A673 (cell line): ENCODE results near the gene GNAI2. TPM values are rescaled to one million over a fixed set of nuclear protein-coding genes. Genes with fewer than 3 reads are reported as not detected.

ENCODE experiments used
- BruUV-seq: library from RNA; stranded (reverse); fragments of 400-500 nt; replicated peaks from 2 replicates; lab custom pipeline; 2021; lab: Mats Ljungman, UMichigan
- CTCF ChIA-PET: fragments of 300-600 bp; sonication (Branson Sonifier 250); formaldehyde crosslinking; loops from one replicate; lab custom pipeline; 2022; ENCODE audit warnings: antibody characterized with exemption; lab: Charles Lee
- POLR2A ChIA-PET: fragments of 300-600 bp; sonication (Branson Sonifier 250); formaldehyde crosslinking; loops from one replicate; lab custom pipeline; 2022; ENCODE audit warnings: antibody characterized with exemption; ENCODE audit not compliant: low non-redundant PET; lab: Charles Lee
- DNase-seq: peaks from one replicate; pipeline ENCODE4 v3.0.0-alpha.2; 2015; ENCODE audit warnings: low spot score
- H3K27ac ChIP-seq: fragments of 200-600 bp; sonication (generic); 2 replicates; pipeline ENCODE4 v1.5.1; 2016; ENCODE audit warnings: mixed run types, low read depth, mild to moderate bottlenecking, mixed read lengths, antibody characterized with exemption, low read length; ENCODE audit not compliant: poor library complexity, severe bottlenecking
- H3K27me3 ChIP-seq: fragments of 200-600 bp; sonication (generic); replicated peaks from 2 replicates; pipeline ENCODE4 v1.6.1; 2017; ENCODE audit warnings: mixed run types, low read depth, mild to moderate bottlenecking, mixed read lengths, antibody characterized with exemption, low read length; ENCODE audit not compliant: insufficient read depth, poor library complexity
- H3K36me3 ChIP-seq: fragments of 200-600 bp; sonication (generic); 2 replicates; pipeline ENCODE4 v1.6.1; 2016; ENCODE audit warnings: mixed run types, mild to moderate bottlenecking, mixed read lengths, antibody characterized with exemption, low read length; ENCODE audit not compliant: insufficient read depth, poor library complexity, severe bottlenecking
- H3K4me1 ChIP-seq: fragments of 200-600 bp; sonication (generic); 2 replicates; pipeline ENCODE4 v1.6.1; 2017; ENCODE audit warnings: mixed run types, mild to moderate bottlenecking, mixed read lengths, antibody characterized with exemption, low read length; ENCODE audit not compliant: insufficient read depth, poor library complexity, severe bottlenecking
- H3K4me3 ChIP-seq: fragments of 200-600 bp; sonication (generic); 2 replicates; pipeline ENCODE4 v1.5.1; 2016; ENCODE audit warnings: low read depth, mixed run types, mild to moderate bottlenecking, mixed read lengths, low read length; ENCODE audit not compliant: poor library complexity, severe bottlenecking
- H3K9me3 ChIP-seq: fragments of 200-600 bp; sonication (generic); 2 replicates; pipeline ENCODE4 v1.6.1; 2016; ENCODE audit warnings: mixed run types, low read depth, mild to moderate bottlenecking, mixed read lengths, antibody characterized with exemption, low read length; ENCODE audit not compliant: poor library complexity, severe bottlenecking
- EZH2 ChIP-seq: fragments of 200-600 bp; sonication (generic); IDR thresholded peaks from 2 replicates; pipeline ENCODE4 v1.6.1; 2017; ENCODE audit warnings: borderline replicate concordance, low read depth, mild to moderate bottlenecking, mixed read lengths, antibody characterized with exemption, low read length; ENCODE audit not compliant: poor library complexity, severe bottlenecking
- intact Hi-C: fragments of 100-400 bp; cut with micrococcal nuclease; formaldehyde crosslinking; loops from one replicate; pipeline ENCODE4 v1.10.0; 2022; ENCODE audit not compliant: unreplicated experiment
- total RNA-seq: library from RNA; stranded (reverse); gene quantifications from 2 replicates; pipeline ENCODE4 v1.2.3, GENCODE V29; 2021
- TF ChIP-seq, protein P1 (sequence below): fragments of 300-800, 200-600 bp; sonication (generic); conservative IDR thresholded peaks from 2 replicates; pipeline ENCODE4 v1.5.1; 2017; ENCODE audit warnings: low read depth, mild to moderate bottlenecking, antibody characterized with exemption, low read length, moderate library complexity, mixed read lengths

Gene GNAI2
- total RNA-seq, 1 experiment from 2014 or later = 115 TPM

DNA sequence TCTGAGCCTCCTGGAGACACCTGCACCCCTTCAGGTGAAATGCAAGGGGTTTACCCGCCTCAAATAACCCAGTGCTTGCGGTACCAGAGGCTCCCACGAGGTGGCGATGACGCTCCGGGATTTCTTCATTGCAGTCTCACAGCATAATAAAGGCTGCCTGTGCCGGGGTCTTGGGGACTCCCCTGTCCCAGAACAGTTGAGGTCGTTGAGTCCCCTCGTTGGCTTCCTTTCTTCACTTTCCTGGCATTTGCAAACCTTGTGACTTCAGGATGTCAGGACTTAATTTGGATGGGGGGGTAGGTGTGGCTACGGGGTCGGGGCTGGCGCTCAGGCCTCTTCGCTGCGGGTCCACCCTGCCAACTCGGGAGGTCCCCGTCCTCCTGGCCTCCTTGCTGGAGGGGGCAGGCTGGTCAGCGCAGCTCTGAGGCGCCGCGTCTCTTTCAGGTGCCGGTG is 43.3 kb upstream of the GNAI2 start:
- ChIA-PET POLR2A (no interaction called here), CTCF (no interaction called here)
- no peaks in the 10 kb centered on the region for H3K36me3 ChIP-seq
- peaks cover 15% of the 10 kb centered on the region for H3K27me3 ChIP-seq
- no peaks in the 10 kb centered on the region for H3K9me3 ChIP-seq
- DNase-seq = peak; percentile 63
- no peaks in the 10 kb centered on the region for H3K4me1 ChIP-seq
- BruUV-seq = no TSS peak
- no peak overlapping the region for H3K4me3 ChIP-seq
- TF ChIP-seq EZH2 = no peak
- TF ChIP-seq, protein P1, sequence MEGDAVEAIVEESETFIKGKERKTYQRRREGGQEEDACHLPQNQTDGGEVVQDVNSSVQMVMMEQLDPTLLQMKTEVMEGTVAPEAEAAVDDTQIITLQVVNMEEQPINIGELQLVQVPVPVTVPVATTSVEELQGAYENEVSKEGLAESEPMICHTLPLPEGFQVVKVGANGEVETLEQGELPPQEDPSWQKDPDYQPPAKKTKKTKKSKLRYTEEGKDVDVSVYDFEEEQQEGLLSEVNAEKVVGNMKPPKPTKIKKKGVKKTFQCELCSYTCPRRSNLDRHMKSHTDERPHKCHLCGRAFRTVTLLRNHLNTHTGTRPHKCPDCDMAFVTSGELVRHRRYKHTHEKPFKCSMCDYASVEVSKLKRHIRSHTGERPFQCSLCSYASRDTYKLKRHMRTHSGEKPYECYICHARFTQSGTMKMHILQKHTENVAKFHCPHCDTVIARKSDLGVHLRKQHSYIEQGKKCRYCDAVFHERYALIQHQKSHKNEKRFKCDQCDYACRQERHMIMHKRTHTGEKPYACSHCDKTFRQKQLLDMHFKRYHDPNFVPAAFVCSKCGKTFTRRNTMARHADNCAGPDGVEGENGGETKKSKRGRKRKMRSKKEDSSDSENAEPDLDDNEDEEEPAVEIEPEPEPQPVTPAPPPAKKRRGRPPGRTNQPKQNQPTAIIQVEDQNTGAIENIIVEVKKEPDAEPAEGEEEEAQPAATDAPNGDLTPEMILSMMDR = peak; percentile 74
- intact Hi-C loops = loop anchor here (1.0 kb wide), 1 partner anchor 81 kb away; no protein-coding TSS in a partner anchor
- no peak overlapping the region for H3K27ac ChIP-seq

DNA sequence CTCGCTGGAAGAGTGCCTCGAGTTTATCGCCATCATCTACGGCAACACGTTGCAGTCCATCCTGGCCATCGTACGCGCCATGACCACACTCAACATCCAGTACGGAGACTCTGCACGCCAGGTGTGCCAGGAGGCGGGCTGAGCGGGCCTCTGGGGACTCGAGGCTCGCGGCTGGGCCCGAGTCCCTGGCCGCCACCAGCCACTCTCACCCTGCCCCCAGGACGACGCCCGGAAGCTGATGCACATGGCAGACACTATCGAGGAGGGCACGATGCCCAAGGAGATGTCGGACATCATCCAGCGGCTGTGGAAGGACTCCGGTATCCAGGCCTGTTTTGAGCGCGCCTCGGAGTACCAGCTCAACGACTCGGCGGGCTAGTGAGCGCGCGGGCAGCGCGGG is 42.7 kb upstream of the GNAI2 start:
- H3K4me1 ChIP-seq = no peaks in the 10 kb centered on the region
- TF ChIP-seq, protein P1 = no peak
- TF ChIP-seq EZH2 = no peak
- intact Hi-C loops = no loop called here
- H3K27ac ChIP-seq = no peak overlapping the region
- peaks cover 15% of the 10 kb centered on the region for H3K27me3 ChIP-seq
- CTCF ChIA-PET = interaction anchor here (0.6 kb wide), 1 partner anchor 52 kb away, joined by 3 read pairs; no protein-coding TSS in a partner anchor
- DNase-seq = no peak
- no peaks in the 10 kb centered on the region for H3K9me3 ChIP-seq
- H3K4me3 ChIP-seq = no peak overlapping the region
- POLR2A ChIA-PET = no interaction called here
- no TSS peak for BruUV-seq
- H3K36me3 ChIP-seq = no peaks in the 10 kb centered on the region

DNA sequence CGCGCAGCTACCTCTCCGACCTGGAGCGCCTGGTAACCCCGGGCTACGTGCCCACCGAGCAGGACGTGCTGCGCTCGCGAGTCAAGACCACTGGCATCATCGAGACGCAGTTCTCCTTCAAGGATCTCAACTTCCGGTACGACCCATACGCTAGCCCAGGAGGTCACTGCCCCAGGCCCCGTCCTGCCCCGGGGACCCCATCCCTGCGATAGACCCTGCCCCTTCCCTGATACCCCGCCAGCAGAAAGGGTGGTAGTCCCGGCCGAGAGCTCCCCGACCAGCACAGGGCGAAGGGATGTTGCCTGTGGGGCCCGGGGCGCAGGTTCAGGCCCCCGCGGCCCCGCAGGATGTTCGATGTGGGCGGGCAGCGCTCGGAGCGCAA is 42.3 kb upstream of the GNAI2 start:
- no peaks in the 10 kb centered on the region for H3K36me3 ChIP-seq
- POLR2A ChIA-PET = no interaction called here

More for the DNA sequence above, 42.3 kb upstream of the GNAI2 start:
- peaks cover 15% of the 10 kb centered on the region for H3K27me3 ChIP-seq
- intact Hi-C loops = loop anchor here (2.0 kb wide), 1 partner anchor 33 kb away; no protein-coding TSS in a partner anchor
- TF ChIP-seq EZH2 = no peak
- TF ChIP-seq, protein P1 = no peak
- H3K4me1 ChIP-seq = no peaks in the 10 kb centered on the region
- H3K27ac ChIP-seq = no peak overlapping the region
- DNase-seq = no peak
- no peak overlapping the region for H3K4me3 ChIP-seq
- BruUV-seq = no TSS peak
- CTCF ChIA-PET = interaction anchor here (1.0 kb wide), 1 partner anchor 67 kb away, joined by 3 read pairs; no protein-coding TSS in a partner anchor
- H3K9me3 ChIP-seq = no peaks in the 10 kb centered on the region
